Gastrocnemius medialis (tissue), 4 donors: ENCODE data around the gene SNTG2. TPM values are rescaled to one million over a fixed set of nuclear protein-coding genes. Genes with fewer than 3 reads are reported as not detected.

Experiments used
- ATAC-seq, 2 donors: fragments of 150-250 bp; one replicate each; pipeline ENCODE4 v1.9.1; 2016
- DNase-seq, 2 donors: peaks; one replicate each; pipeline ENCODE4 v3.0.0-alpha.2; 2019
- H3K27ac ChIP-seq, 4 donors: fragments of 200-600 bp; sonication (generic); 1 replicate in 1 of 4; 2 replicates in 3 of 4; pipeline ENCODE4 v1.5.1; 2016 to 2018; ENCODE audit warnings: mild to moderate bottlenecking in 2 of 4, moderate library complexity in 1 of 4
- H3K27me3 ChIP-seq, 3 donors: fragments of 200-600 bp; sonication (generic) in 2 of 3; 1 replicate in 1 of 3; 2 replicates in 2 of 3; pipeline versions ENCODE4 v1.5.1 to v1.6.0; 2016 to 2019; ENCODE audit warnings: mild to moderate bottlenecking in 1 of 3, moderate library complexity in 1 of 3
- H3K36me3 ChIP-seq, 2 donors: fragments of 200-600 bp; sonication (generic) in 1 of 2; one replicate each; pipeline ENCODE4 v1.5.1; 2017 to 2018
- H3K4me1 ChIP-seq, 2 donors: fragments of 200-600 bp; sonication (generic) in 1 of 2; one replicate each; pipeline ENCODE4 v1.5.1; 2016 to 2017; ENCODE audit warnings: mild to moderate bottlenecking in 2 of 2
- H3K4me3 ChIP-seq, 4 donors: fragments of 200-600 bp; sonication (generic) in 3 of 4; 1 replicate in 1 of 4; 2 replicates in 3 of 4; pipeline ENCODE4 v1.5.1; 2016 to 2019; ENCODE audit warnings: mild to moderate bottlenecking in 2 of 4
- H3K9me3 ChIP-seq, 3 donors: fragments of 200-600 bp; sonication (generic) in 2 of 3; 1 replicate in 1 of 3; 2 replicates in 2 of 3; pipeline ENCODE4 v1.5.1; 2016 to 2019
- POLR2A ChIP-seq, 2 donors: fragments of 450-650 bp; IDR thresholded peaks; one replicate each; pipeline ENCODE4 v1.6.1; 2017; ENCODE audit warnings: antibody characterized with exemption in 2 of 2, mild to moderate bottlenecking in 2 of 2, moderate library complexity in 2 of 2
- in situ Hi-C, 4 donors: fragments of 200-750 bp; cut with MboI; loops; one replicate each; pipeline versions ENCODE4 v1.15.0 to v1.8.0; 2017; ENCODE audit warnings: low sequenced_read_pairs in 4 of 4
- intact Hi-C: fragments of 100-400 bp; cut with DNase I; formaldehyde crosslinking; loops from one replicate; pipeline ENCODE4 v1.15.1; 2023; ENCODE audit warnings: low total_unique reads
- total RNA-seq, 4 donors: library from RNA; depleted of rRNA; stranded (reverse); fragments of >200 nt; gene quantifications; one replicate each; pipeline versions ENCODE4 v1.1.0 to v1.2.3, GENCODE V29; 2016
- TF ChIP-seq, protein P1 (sequence below), 5 experiments: fragments of 450-650 bp in 3 of 5; fragments of 200-600 bp in 2 of 5; sonication (generic) in 2 of 5; IDR thresholded peaks in 4 of 5; conservative IDR thresholded peaks in 1 of 5; 1 replicate in 4 of 5; 2 replicates in 1 of 5; pipeline ENCODE4 v1.5.1; 2016 to 2019; ENCODE audit warnings: antibody characterized with exemption in 5 of 5, mild to moderate bottlenecking in 3 of 5, moderate library complexity in 3 of 5

Gene SNTG2
- total RNA-seq, 4 donors from 2014 or later: 0.55 to 1.0 (median 0.92) TPM; not detected in 1

DNA sequence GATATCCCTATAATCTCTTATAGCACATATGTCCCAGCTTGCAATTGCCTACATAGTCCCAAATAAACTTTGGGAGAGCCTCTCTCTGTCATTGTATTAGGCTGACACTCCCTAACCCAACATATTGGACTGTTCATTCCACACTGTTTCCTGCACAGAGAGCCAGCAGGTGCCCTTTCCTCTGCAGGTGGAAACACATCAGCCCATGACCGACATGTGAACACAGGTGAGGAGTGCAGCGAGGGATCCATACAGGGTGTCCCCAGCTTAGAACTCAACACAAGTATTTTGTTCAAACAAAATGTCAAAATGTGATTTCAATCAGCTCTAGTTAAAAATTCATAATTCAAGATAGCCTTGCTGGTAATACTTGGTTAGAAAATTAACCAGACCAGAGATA lies 412.7 kb downstream of the SNTG2 start:
- H3K9me3 ChIP-seq: no peaks in the 10 kb centered on the region
- no peak overlapping the region for H3K4me3 ChIP-seq

DNA sequence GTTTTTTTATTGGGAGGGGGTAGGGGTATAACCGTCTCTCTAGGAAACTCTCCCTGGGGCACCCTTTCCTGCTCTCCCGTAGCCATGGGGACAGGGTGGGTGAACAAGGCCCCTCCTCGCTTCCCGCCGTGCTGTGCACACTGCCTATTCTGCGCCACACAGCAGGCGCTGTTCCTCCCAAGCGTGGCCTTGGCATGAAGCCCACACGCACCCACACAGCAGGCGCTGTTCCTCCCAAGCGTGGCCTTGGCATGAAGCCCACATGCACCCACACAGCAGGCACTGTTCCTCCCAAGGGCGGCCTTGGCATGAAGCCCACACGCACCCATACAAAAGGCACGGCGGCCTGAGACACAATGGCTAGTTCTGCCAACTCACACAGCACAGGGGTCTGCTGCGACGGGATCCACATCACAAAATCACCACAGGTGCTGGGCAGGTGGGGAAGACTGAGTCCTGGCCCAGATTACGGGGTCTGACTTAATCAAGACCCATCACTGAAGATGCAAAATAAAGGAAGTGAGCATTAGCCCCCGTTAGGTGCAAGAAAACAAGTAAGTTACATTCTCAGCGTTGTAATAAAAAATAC lies 416.0 kb downstream of the SNTG2 start:
- TF ChIP-seq, protein P1, sequence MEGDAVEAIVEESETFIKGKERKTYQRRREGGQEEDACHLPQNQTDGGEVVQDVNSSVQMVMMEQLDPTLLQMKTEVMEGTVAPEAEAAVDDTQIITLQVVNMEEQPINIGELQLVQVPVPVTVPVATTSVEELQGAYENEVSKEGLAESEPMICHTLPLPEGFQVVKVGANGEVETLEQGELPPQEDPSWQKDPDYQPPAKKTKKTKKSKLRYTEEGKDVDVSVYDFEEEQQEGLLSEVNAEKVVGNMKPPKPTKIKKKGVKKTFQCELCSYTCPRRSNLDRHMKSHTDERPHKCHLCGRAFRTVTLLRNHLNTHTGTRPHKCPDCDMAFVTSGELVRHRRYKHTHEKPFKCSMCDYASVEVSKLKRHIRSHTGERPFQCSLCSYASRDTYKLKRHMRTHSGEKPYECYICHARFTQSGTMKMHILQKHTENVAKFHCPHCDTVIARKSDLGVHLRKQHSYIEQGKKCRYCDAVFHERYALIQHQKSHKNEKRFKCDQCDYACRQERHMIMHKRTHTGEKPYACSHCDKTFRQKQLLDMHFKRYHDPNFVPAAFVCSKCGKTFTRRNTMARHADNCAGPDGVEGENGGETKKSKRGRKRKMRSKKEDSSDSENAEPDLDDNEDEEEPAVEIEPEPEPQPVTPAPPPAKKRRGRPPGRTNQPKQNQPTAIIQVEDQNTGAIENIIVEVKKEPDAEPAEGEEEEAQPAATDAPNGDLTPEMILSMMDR (IDR thresholded peaks at IDR 0.05 in 4 of 5, conservative IDR thresholded peaks at IDR 0.05 in 1 of 5): no peak
- TF ChIP-seq POLR2A (IDR thresholded peaks at IDR 0.05): no peak
- in situ Hi-C loops (no loop called here), intact Hi-C loops (no loop called here)
- Histone ChIP-seq H3K36me3 (no peaks in the 10 kb centered on the region), H3K4me3 (no peak overlapping the region), H3K4me1 (no peaks in the 10 kb centered on the region), H3K9me3 (no peaks in the 10 kb centered on the region), H3K27me3 (no peaks in the 10 kb centered on the region), H3K27ac (no peak overlapping the region)
- no peak for ATAC-seq
- DNase-seq: peak in 1 of 2 donors; percentile 10

More for the DNA sequence above, 412.7 kb downstream of the SNTG2 start:
- no peaks in the 10 kb centered on the region for H3K4me1 ChIP-seq
- in situ Hi-C loops: no loop called here
- no peak overlapping the region for H3K27ac ChIP-seq
- TF ChIP-seq POLR2A (IDR thresholded peaks at IDR 0.05): no peak
- H3K36me3 ChIP-seq: no peaks in the 10 kb centered on the region
- H3K27me3 ChIP-seq: no peaks in the 10 kb centered on the region
- DNase-seq (no peak), ATAC-seq (no peak)
- intact Hi-C loops: no loop called here

DNA sequence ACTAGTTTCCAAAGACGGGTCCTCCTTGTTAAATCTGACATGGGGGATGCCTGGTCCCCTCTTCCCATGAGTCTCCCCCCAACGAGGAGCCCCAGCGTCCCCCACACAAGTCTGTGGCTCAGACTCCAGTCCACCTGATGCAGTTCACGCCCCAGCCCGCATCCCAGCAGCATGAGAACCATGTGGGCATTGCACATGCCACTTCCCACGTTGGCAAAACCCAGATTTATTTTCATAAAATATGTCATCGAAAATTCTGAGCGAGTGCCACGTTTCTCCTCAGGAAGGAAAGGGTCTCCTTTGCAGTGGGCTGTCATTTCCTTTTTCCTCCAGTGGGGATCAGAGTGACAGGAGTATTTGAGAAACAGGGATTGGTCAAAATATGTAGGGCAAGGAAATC lies 417.0 kb downstream of the SNTG2 start:
- ATAC-seq (no peak), DNase-seq (no peak)
- intact Hi-C loops (no loop called here), in situ Hi-C loops (no loop called here)
- no peaks in the 10 kb centered on the region for H3K9me3 ChIP-seq
- H3K36me3 ChIP-seq: no peaks in the 10 kb centered on the region
- H3K4me3 ChIP-seq: no peak overlapping the region
- H3K27ac ChIP-seq: no peak overlapping the region
- TF ChIP-seq POLR2A (IDR thresholded peaks at IDR 0.05): no peak
- TF ChIP-seq, protein P1 (IDR thresholded peaks at IDR 0.05 in 4 of 5, conservative IDR thresholded peaks at IDR 0.05 in 1 of 5): no peak
- no peaks in the 10 kb centered on the region for H3K27me3 ChIP-seq
- no peaks in the 10 kb centered on the region for H3K4me1 ChIP-seq

DNA sequence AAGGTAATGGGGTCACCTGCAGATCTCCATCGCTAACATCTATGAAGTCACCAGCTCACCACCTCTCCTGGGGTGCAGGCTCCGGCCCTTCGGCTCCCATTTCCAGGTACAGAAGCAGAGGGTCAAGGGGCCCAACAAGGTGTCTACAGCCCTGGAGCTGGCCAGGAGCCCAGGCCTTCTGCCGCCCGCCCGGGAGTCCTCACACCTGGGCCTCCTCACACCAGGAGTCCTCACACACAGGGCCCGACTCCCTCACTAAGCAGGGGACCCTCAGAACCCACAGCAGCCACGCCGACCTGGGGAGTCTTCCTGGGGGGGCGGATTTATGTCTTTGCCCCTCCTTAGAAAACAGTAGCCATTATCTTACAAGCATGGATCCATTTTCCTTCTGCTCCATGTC lies 419.3 kb downstream of the SNTG2 start:
- in situ Hi-C loops: no loop called here
- H3K9me3 ChIP-seq: no peaks in the 10 kb centered on the region
- no peak overlapping the region for H3K4me3 ChIP-seq
- no peak for DNase-seq
- no peak overlapping the region for H3K27ac ChIP-seq
- ATAC-seq: no peak
- no peaks in the 10 kb centered on the region for H3K27me3 ChIP-seq
- no peak for TF ChIP-seq POLR2A (IDR thresholded peaks at IDR 0.05)
- TF ChIP-seq, protein P1 (IDR thresholded peaks at IDR 0.05 in 4 of 5, conservative IDR thresholded peaks at IDR 0.05 in 1 of 5): no peak
- no peaks in the 10 kb centered on the region for H3K4me1 ChIP-seq
- no peaks in the 10 kb centered on the region for H3K36me3 ChIP-seq
- intact Hi-C loops: no loop called here

DNA sequence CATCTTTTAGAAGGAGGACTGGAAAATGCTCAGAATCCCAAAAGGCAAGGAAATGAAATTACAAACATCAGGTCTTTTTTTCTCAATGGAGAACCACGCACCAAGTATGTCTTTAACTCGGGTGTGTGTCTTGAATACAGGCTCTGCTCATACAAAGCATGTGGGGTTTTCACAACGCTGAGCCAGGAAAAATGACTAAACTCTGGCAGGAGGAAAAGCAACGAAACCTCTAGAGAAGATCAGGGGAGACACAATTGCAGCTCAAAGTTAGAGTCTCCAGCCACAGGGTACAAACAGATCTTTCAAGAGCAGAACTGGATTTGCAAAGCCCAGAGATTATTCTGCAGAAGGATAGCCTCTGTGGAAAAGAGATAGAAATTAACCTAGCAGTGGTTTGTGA lies 419.8 kb downstream of the SNTG2 start:
- no peak for TF ChIP-seq POLR2A (IDR thresholded peaks at IDR 0.05)
- TF ChIP-seq, protein P1 (IDR thresholded peaks at IDR 0.05 in 4 of 5, conservative IDR thresholded peaks at IDR 0.05 in 1 of 5): no peak
- DNase-seq: no peak
- intact Hi-C loops: no loop called here
- Histone ChIP-seq H3K9me3 (no peaks in the 10 kb centered on the region), H3K4me3 (no peak overlapping the region), H3K4me1 (no peaks in the 10 kb centered on the region), H3K36me3 (no peaks in the 10 kb centered on the region), H3K27me3 (no peaks in the 10 kb centered on the region), H3K27ac (no peak overlapping the region)
- ATAC-seq: no peak
- in situ Hi-C loops: no loop called here
